Suppressor macrophage (primary cell): Measurements from ENCODE around the gene ATP2B2.

Source experiments
- DNase-seq, 4 experiments: peaks; one replicate each; pipeline ENCODE4 v3.0.0-alpha.2; 2020 to 2022

The ATP2B2 gene

GRCh38 chr3:10426346-10427220, 78.8 kb downstream of the ATP2B2 start:
- DNase-seq: peak in 2 of 4 experiments; percentile 13 to 29

- no peak for DNase-seq
Measured at GRCh38 chr3:10423171-10423882, 82.1 kb downstream of the ATP2B2 start.

GRCh38 chr3:10421996-10422395, 83.4 kb downstream of the ATP2B2 start:
- DNase-seq: no peak

- DNase-seq: no peak
Measured at GRCh38 chr3:10420745-10421475, 84.5 kb downstream of the ATP2B2 start.

GRCh38 chr3:10419637-10420232, 85.7 kb downstream of the ATP2B2 start:
- no peak for DNase-seq

GRCh38 chr3:10417847-10418246, 87.5 kb downstream of the ATP2B2 start:
- DNase-seq: peak; percentile 25 to 64 (median 59)

- DNase-seq: peak in 1 of 4 experiments; percentile 33
Measured at GRCh38 chr3:10416730-10417300, 88.6 kb downstream of the ATP2B2 start.

GRCh38 chr3:10413041-10413440, 92.3 kb downstream of the ATP2B2 start:
- DNase-seq: no peak

GRCh38 chr3:10411598-10412332, 93.6 kb downstream of the ATP2B2 start:
- no peak for DNase-seq

GRCh38 chr3:10410383-10411002, 94.9 kb downstream of the ATP2B2 start:
- DNase-seq: no peak

- no peak for DNase-seq
Measured at GRCh38 chr3:10408680-10409079, 96.7 kb downstream of the ATP2B2 start.

- DNase-seq: no peak
Measured at GRCh38 chr3:10407361-10407760, 98.0 kb downstream of the ATP2B2 start.

- DNase-seq: no peak
Measured at GRCh38 chr3:10406414-10406813, 99.0 kb downstream of the ATP2B2 start.

GRCh38 chr3:10405816-10406215, 99.6 kb downstream of the ATP2B2 start:
- DNase-seq: no peak

- no peak for DNase-seq
Measured at GRCh38 chr3:10404876-10405275, 100.5 kb downstream of the ATP2B2 start.

- no peak for DNase-seq
Measured at GRCh38 chr3:10404377-10404776, 101.0 kb downstream of the ATP2B2 start.

GRCh38 chr3:10401990-10402761, 103.2 kb downstream of the ATP2B2 start:
- DNase-seq: no peak

- DNase-seq: no peak
Measured at GRCh38 chr3:10400749-10401495, 104.5 kb downstream of the ATP2B2 start.

GRCh38 chr3:10400050-10400748, 105.2 kb downstream of the ATP2B2 start:
- no peak for DNase-seq
